GM12874 (cell line): ENCODE results near the gene RIPOR3.

Experiments used
- TF ChIP-seq, protein P1 (sequence below): IDR thresholded peaks from 2 replicates; pipeline ENCODE4 v1.5.1; 2011; ENCODE audit warnings: low read depth, mild to moderate bottlenecking, control low read depth, low read length, moderate library complexity; ENCODE audit not compliant: insufficient read depth

The RIPOR3 gene

DNA sequence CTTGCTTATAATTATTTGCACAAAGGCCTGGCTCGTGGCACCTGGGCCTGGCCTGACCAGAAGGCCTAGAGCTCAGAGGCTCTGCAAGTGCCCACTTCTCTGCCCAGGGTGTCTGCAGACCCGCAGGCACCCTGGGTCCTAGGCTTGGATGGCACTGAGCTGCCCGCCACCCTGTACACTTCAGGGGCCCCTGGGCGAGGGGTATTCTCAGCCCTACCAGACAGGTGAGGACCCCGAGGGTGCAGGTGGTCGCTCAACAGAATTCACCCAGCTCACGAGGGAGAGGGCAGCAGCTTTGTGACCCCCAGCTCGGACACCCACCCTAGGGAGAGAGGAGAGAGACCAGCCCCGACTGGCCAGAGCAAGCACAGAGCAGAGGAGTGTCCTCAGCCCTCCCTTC, 83.9 kb downstream of the RIPOR3 start:
- TF ChIP-seq, protein P1, sequence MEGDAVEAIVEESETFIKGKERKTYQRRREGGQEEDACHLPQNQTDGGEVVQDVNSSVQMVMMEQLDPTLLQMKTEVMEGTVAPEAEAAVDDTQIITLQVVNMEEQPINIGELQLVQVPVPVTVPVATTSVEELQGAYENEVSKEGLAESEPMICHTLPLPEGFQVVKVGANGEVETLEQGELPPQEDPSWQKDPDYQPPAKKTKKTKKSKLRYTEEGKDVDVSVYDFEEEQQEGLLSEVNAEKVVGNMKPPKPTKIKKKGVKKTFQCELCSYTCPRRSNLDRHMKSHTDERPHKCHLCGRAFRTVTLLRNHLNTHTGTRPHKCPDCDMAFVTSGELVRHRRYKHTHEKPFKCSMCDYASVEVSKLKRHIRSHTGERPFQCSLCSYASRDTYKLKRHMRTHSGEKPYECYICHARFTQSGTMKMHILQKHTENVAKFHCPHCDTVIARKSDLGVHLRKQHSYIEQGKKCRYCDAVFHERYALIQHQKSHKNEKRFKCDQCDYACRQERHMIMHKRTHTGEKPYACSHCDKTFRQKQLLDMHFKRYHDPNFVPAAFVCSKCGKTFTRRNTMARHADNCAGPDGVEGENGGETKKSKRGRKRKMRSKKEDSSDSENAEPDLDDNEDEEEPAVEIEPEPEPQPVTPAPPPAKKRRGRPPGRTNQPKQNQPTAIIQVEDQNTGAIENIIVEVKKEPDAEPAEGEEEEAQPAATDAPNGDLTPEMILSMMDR = no peak

DNA sequence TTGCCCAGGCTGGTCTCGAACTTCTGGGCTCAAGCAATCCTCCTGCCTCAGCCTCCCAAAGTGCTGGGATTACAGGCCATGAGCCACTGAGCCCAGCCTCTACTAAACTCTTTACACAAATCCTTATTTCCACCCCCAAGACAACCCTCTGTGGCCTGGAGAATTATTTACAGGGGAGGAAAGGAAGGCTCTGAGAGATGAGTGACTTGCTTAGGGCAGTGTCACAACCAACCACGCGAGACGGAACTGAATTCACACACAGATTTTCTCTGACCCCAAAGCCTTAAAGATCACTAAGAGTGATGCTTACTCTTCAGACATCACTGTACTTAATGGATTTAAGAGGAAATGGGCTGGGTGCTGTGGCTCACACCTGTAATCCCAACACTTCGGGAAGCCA, 86.2 kb downstream of the RIPOR3 start:
- TF ChIP-seq, protein P1 = no peak

DNA sequence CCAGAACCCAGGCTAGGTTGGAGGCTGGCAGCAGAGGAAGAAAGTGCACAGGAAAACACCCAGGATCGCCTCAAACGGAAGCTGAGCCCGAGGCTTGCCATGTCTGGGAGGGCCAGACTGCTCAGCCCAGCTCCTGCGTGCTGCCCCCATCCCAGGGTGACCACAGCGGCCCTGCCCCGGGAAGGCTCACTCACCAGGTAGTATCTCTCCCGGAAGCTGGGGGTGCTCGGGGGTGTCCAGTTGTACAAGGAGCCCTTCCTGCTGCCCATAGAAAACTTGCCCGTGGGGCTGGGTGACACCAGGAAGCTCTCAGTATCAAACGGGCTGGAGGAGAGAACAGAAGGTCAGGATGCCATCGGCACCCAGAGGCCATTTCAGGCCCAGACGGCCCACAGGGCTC, 86.9 kb downstream of the RIPOR3 start:
- TF ChIP-seq, protein P1 = no peak

DNA sequence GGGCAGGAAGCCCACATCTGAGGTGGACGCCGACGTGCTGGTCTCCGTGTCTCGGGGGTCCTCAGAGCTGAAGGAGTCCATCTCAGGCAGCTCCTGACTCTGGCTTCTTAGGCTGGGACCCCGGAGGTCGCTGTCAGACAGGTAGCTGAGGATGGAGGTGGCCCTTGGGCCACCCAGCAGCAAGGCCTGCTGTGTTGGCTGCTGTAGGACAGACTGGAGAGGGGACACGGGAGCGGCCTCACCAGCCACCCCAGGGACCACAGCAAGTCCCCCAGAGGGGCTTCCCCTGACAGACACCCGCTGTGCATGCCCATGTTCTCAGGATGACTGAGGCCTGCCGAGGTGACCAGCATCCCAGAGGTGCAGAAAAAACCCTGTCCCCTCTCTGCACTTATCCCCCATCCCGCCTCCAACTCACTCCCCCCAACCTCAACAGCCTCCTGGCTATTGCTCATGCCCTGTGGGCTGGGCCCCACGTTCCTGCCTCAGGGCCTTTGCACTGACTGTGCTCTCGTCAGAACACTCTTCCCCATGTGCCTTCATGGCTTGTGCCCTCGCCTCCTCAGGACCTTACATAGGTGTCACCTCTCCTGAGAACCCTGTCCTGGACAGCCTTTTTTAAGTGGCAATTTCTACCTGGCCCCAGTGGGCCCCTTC, 88.8 kb downstream of the RIPOR3 start:
- TF ChIP-seq, protein P1 = no peak

DNA sequence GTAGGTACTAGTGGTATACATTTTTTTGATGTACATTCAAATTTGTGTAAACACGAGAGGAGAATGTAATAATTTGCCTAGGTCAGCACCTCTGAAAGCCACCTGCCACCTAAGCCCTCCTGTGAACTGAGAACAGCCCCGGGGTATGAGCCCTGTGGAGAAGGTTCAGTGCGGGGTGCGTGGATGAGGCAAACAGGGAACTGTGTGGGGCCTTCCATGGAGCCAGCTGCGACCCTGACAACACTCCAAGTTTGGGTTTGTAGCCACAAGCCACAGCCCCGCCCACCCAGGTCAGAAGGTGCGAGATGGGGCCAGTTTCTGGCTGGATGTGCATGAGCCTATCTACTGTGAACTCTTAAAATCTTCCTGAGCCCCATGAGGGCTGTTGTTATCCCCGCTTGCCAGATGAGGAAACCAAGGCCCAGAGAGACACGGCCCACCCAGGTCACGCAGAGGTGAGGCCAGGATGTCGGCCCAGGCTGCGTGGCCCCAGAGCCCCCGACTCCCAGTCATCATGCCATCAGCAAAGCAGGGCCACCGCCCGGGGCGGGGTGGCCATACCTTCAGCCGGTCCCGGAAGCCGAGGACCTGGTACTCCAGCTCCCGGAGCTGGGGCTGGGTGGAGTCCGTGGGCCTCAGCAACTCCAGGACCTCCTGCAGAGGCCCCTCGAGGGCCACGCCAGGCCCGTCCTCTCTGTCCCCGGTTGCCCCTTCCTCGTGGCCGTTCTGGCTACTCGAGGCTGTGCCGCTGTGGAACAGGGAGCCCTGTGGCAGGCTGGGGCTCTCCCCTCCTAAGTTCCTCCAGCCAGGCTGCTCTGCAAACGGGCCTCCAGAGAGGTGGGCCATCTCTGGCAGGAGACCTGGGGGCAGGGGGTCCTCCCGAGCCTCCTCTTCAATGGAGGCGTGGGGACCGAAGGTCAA, 89.6 kb downstream of the RIPOR3 start:
- TF ChIP-seq, protein P1 = no peak

DNA sequence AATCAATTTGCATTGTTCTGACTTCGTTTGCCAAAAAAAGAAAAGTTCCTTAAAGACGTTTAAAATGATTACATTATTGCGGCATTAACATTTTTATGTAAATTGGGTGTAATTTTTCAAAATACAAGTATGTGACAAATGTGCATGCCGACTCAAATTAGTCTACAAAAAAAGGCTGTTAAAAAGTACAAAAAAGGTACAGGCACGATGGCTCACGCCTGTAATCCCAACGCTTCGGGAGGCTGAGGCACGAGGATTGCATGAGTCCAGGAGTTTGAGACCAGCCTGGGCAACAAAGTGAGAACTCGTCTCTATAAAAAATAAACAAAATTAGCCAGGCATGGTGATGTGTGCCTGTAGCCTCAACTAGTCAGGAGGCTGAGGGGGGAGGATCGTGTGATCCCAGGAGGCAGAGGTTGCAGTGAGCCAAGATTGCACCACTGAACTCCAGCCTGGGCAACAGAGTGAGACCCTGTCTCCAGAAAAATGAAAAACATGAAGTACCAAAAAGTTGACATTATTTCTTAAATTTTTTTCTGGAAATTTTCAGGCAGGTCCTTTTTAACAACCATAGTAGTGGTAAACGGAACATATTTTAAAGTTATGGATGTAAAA, 91.0 kb downstream of the RIPOR3 start:
- TF ChIP-seq, protein P1 = no peak

DNA sequence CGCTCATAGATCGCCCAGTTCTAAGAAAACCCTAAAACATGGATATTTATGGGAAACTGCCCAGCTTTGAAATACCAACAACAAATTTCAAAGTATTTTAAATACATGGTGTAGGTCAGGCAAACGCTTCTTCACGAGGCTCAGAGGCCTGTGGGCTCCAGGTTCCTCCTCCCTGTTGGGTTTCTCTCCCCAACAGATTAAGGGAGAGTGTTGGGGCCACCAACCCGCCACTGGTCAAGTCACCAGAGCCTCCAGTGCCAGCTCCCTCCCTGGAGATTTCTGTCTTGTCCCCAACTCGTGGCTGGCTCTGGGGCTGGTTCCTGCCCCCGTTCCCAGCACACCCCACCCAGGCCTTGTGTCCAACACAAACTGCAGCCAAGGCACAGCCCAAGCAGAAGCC, 93.3 kb downstream of the RIPOR3 start:
- TF ChIP-seq, protein P1 = no peak
